ENCODE data around the gene CYP24A1.

The CYP24A1 gene

GRCh38 chr20:54195483-54196472 is 22.0 kb upstream of the CYP24A1 start:
- Histone ChIP-seq H3K9me3 (no peaks in the 10 kb centered on the region), H3K27ac (no peak overlapping the region), H3K4me3 (ENCODE audit: low read depth in 1 of 2, low read length in 1 of 2) (no peak overlapping the region), H3K36me3 (no peaks in the 10 kb centered on the region), H3K27me3 (no peaks in the 10 kb centered on the region), H3K4me1 (ENCODE audit: control insufficient read depth in 1 of 2, insufficient read depth in 1 of 2, low read depth in 1 of 2, low read length in 1 of 2) (no peaks in the 10 kb centered on the region)
- no peak for TF ChIP-seq CTCF (IDR thresholded peaks at IDR 0.05)

- H3K27ac ChIP-seq: no peak overlapping the region
- no peaks in the 10 kb centered on the region for H3K4me1 ChIP-seq (ENCODE audit: control insufficient read depth in 1 of 2, insufficient read depth in 1 of 2, low read depth in 1 of 2, low read length in 1 of 2)
- H3K9me3 ChIP-seq: no peaks in the 10 kb centered on the region
- no peak overlapping the region for H3K4me3 ChIP-seq (ENCODE audit: low read depth in 1 of 2, low read length in 1 of 2)
- no peaks in the 10 kb centered on the region for H3K27me3 ChIP-seq
- no peaks in the 10 kb centered on the region for H3K36me3 ChIP-seq
- TF ChIP-seq CTCF (IDR thresholded peaks at IDR 0.05): no peak
Observed at GRCh38 chr20:54194724-54195438, 21.1 kb upstream of the CYP24A1 start.

GRCh38 chr20:54193817-54194216 is 20.0 kb upstream of the CYP24A1 start:
- no peaks in the 10 kb centered on the region for H3K27me3 ChIP-seq
- no peaks in the 10 kb centered on the region for H3K9me3 ChIP-seq
- no peaks in the 10 kb centered on the region for H3K36me3 ChIP-seq
- no peak overlapping the region for H3K4me3 ChIP-seq (ENCODE audit: low read depth in 1 of 2, low read length in 1 of 2)
- no peak overlapping the region for H3K27ac ChIP-seq
- no peak for TF ChIP-seq CTCF (IDR thresholded peaks at IDR 0.05)
- no peaks in the 10 kb centered on the region for H3K4me1 ChIP-seq (ENCODE audit: control insufficient read depth in 1 of 2, insufficient read depth in 1 of 2, low read depth in 1 of 2, low read length in 1 of 2)

GRCh38 chr20:54190217-54190616 is 16.4 kb upstream of the CYP24A1 start:
- Histone ChIP-seq H3K27ac (no peak overlapping the region), H3K9me3 (no peaks in the 10 kb centered on the region), H3K4me3 (ENCODE audit: low read depth in 1 of 2, low read length in 1 of 2) (no peak overlapping the region), H3K27me3 (peaks cover 4% of the 10 kb centered on the region), H3K4me1 (ENCODE audit: control insufficient read depth in 1 of 2, insufficient read depth in 1 of 2, low read depth in 1 of 2, low read length in 1 of 2) (no peaks in the 10 kb centered on the region), H3K36me3 (no peaks in the 10 kb centered on the region)
- TF ChIP-seq CTCF (IDR thresholded peaks at IDR 0.05): no peak

GRCh38 chr20:54189630-54190029 is 15.8 kb upstream of the CYP24A1 start:
- Histone ChIP-seq H3K9me3 (no peaks in the 10 kb centered on the region), H3K36me3 (no peaks in the 10 kb centered on the region), H3K4me3 (ENCODE audit: low read depth in 1 of 2, low read length in 1 of 2) (no peak overlapping the region), H3K27ac (no peak overlapping the region), H3K4me1 (ENCODE audit: control insufficient read depth in 1 of 2, insufficient read depth in 1 of 2, low read depth in 1 of 2, low read length in 1 of 2) (no peaks in the 10 kb centered on the region), H3K27me3 (peaks cover 10% of the 10 kb centered on the region)
- TF ChIP-seq CTCF (IDR thresholded peaks at IDR 0.05): no peak

All from neutrophil (primary cell).